ENCODE results near the gene DOK6. TPM values are rescaled to one million over a fixed set of nuclear protein-coding genes. Genes with fewer than 3 reads are reported as not detected.
"Not testable (repeated sequence)": the region's sequence is repeated elsewhere in the genome, so short reads cannot be mapped to it uniquely, and the experiment has no call there.

Gene DOK6
- total and polyA plus RNA-seq, 12 donors = 0.37 to 12.5 (median 4.6) TPM

- ATAC-seq (no peak), DNase-seq (no peak)
- Histone ChIP-seq H3K27ac (no peak overlapping the region), H3K4me3 (no peak overlapping the region), H3K9me3 (no peaks in the 10 kb centered on the region), H3K36me3 (no peaks in the 10 kb centered on the region), H3K27me3 (no peaks in the 10 kb centered on the region), H3K4me1 (no peaks in the 10 kb centered on the region)
- intact Hi-C loops (cut with DNase I) = no loop called here
- WGBS, 2 donors = 70 to 76% methylated on average over 4 of the region's 4 CpGs
- no peak for TF ChIP-seq CTCF (IDR thresholded peaks at IDR 0.05)
Measured at GRCh38 chr18:69853051-69853450, 452.4 kb downstream of the DOK6 start.

- Histone ChIP-seq H3K4me1 (no peaks in the 10 kb centered on the region), H3K9me3 (no peaks in the 10 kb centered on the region), H3K27me3 (no peaks in the 10 kb centered on the region), H3K36me3 (no peaks in the 10 kb centered on the region), H3K4me3 (no peak overlapping the region), H3K27ac (no peak overlapping the region)
- WGBS, 2 donors = 86 to 91% methylated on average over 1 of the region's 1 CpG
- intact Hi-C loops (cut with DNase I) = no loop called here
- TF ChIP-seq CTCF (IDR thresholded peaks at IDR 0.05) = no peak
- ATAC-seq (no peak), DNase-seq (no peak)
Measured at GRCh38 chr18:69854455-69854854, 453.8 kb downstream of the DOK6 start.

- Histone ChIP-seq H3K27me3 (no peaks in the 10 kb centered on the region), H3K4me1 (no peaks in the 10 kb centered on the region), H3K36me3 (no peaks in the 10 kb centered on the region), H3K27ac (no peak overlapping the region), H3K4me3 (no peak overlapping the region), H3K9me3 (no peaks in the 10 kb centered on the region)
- intact Hi-C loops (cut with DNase I) = no loop called here
- WGBS, 2 donors = 84 to 92% methylated on average over 5 of the region's 5 CpGs
- ATAC-seq (no peak), DNase-seq (no peak)
- no peak for TF ChIP-seq CTCF (IDR thresholded peaks at IDR 0.05)
Measured at GRCh38 chr18:69858897-69859296, 458.2 kb downstream of the DOK6 start.

- H3K36me3 ChIP-seq; H3K27ac ChIP-seq; intact Hi-C loops (cut with DNase I); H3K27me3 ChIP-seq; H3K4me3 ChIP-seq; H3K4me1 ChIP-seq; DNase-seq; H3K9me3 ChIP-seq; ATAC-seq: not testable (repeated sequence)
- WGBS, 2 donors = 93 to 96% methylated on average over 6 of the region's 6 CpGs
Measured at GRCh38 chr18:69864802-69865201, 464.1 kb downstream of the DOK6 start.

GRCh38 chr18:69865776-69866175 lies 465.1 kb downstream of the DOK6 start:
- H3K4me3 ChIP-seq = no peak overlapping the region
- no peak for ATAC-seq
- no peaks in the 10 kb centered on the region for H3K27me3 ChIP-seq
- intact Hi-C loops (cut with DNase I) = no loop called here
- WGBS, 2 donors = 43 to 45% methylated on average over 4 of the region's 4 CpGs
- no peaks in the 10 kb centered on the region for H3K4me1 ChIP-seq
- DNase-seq = no peak
- no peak overlapping the region for H3K27ac ChIP-seq
- TF ChIP-seq CTCF (IDR thresholded peaks at IDR 0.05) = no peak
- H3K9me3 ChIP-seq = no peaks in the 10 kb centered on the region
- H3K36me3 ChIP-seq = no peaks in the 10 kb centered on the region
